CD4-positive, alpha-beta T cell (primary cell): Measurements from ENCODE around the gene LRRK1. TPM values are rescaled to one million over a fixed set of nuclear protein-coding genes. Genes with fewer than 3 reads are reported as not detected.

ENCODE experiments used
- ATAC-seq: fragments of 200-7000 bp; cut with Tn5 transposase; one replicate; pipeline ENCODE4 v1.10.0; 2022; ENCODE audit warnings: mild to moderate bottlenecking; ENCODE audit not compliant: poor library complexity
- CTCF ChIA-PET: fragments of 350-600 bp; sonication (Branson Sonifier 250); formaldehyde crosslinking; loops from one replicate; lab custom pipeline; 2021; ENCODE audit warnings: antibody characterized with exemption, inconsistent platforms; lab: Charles Lee
- POLR2A ChIA-PET: fragments of 350-600 bp; sonication (Branson Sonifier 250); formaldehyde crosslinking; loops from one replicate; lab custom pipeline; 2021; ENCODE audit warnings: antibody characterized with exemption, inconsistent platforms; lab: Charles Lee
- DNase-seq, 14 experiments: peaks; one replicate each; pipeline ENCODE4 v3.0.0-alpha.2; 2013 to 2020; ENCODE audit warnings: mixed read lengths in 2 of 14
- H3K27ac ChIP-seq, 2 donors: one replicate each; pipeline versions ENCODE4 v1.5.1 to v1.7.0; 2013; ENCODE audit warnings: low read length in 2 of 2, low read depth in 1 of 2, mild to moderate bottlenecking in 1 of 2
- H3K27me3 ChIP-seq, 2 experiments: 1 replicate in 1 of 2; 2 replicates in 1 of 2; pipeline versions ENCODE4 v1.6.1 to v1.7.0; 2013; ENCODE audit warnings: low read length in 2 of 2, control low read depth in 1 of 2, mild to moderate bottlenecking in 1 of 2, moderate library complexity in 1 of 2; ENCODE audit not compliant: insufficient read depth in 2 of 2, control insufficient read depth in 1 of 2
- H3K36me3 ChIP-seq: one replicate; pipeline ENCODE4 v1.6.1; 2013; ENCODE audit warnings: low read length, control low read depth; ENCODE audit not compliant: insufficient read depth
- H3K4me1 ChIP-seq: one replicate; pipeline ENCODE4 v1.6.1; 2013; ENCODE audit warnings: low read length, control low read depth; ENCODE audit not compliant: insufficient read depth
- H3K4me3 ChIP-seq: one replicate; pipeline ENCODE4 v1.5.1; 2013; ENCODE audit warnings: mild to moderate bottlenecking, low read length, moderate library complexity
- H3K9me3 ChIP-seq, 2 experiments: 1 replicate in 1 of 2; 2 replicates in 1 of 2; pipeline versions ENCODE4 v1.6.1 to v1.7.0; 2013; ENCODE audit warnings: low read length in 2 of 2, mild to moderate bottlenecking in 2 of 2, control low read depth in 1 of 2, moderate library complexity in 1 of 2; ENCODE audit not compliant: control insufficient read depth in 1 of 2, insufficient read depth in 1 of 2
- H3K27ac Mint-ChIP-seq: one replicate; pipeline ENCODE4 v1.8.0; 2020; ENCODE audit warnings: mixed read lengths
- H3K27me3 Mint-ChIP-seq: one replicate; pipeline ENCODE4 v1.8.0; 2021; ENCODE audit warnings: mixed read lengths
- H3K36me3 Mint-ChIP-seq: one replicate; pipeline ENCODE4 v1.8.0; 2021; ENCODE audit warnings: low read depth, mixed read lengths
- H3K4me1 Mint-ChIP-seq: one replicate; pipeline ENCODE4 v1.8.0; 2021; ENCODE audit warnings: low read depth, mixed read lengths
- H3K4me3 Mint-ChIP-seq: one replicate; pipeline ENCODE4 v1.8.0; 2020; ENCODE audit warnings: mild to moderate bottlenecking, mixed read lengths
- H3K9me3 Mint-ChIP-seq: one replicate; pipeline ENCODE4 v1.8.0; 2020; ENCODE audit warnings: mixed read lengths
- CTCF ChIP-seq: fragments of 200-600 bp; IDR thresholded peaks from one replicate; pipeline ENCODE4 v1.8.0; 2022; ENCODE audit warnings: antibody characterized with exemption, mild to moderate bottlenecking
- intact Hi-C, 2 experiments: fragments of 100-400 bp; cut with DNase I in 1 of 2; cut with micrococcal nuclease in 1 of 2; formaldehyde crosslinking; loops; one replicate each; pipeline versions ENCODE4 v1.15.1 to v1.9.0; 2023 to 2025; cut with DNase I, micrococcal nuclease
- total RNA-seq, 174 experiments: library from RNA in 2 of 174; stranded (reverse) in 2 of 174; gene quantifications; one replicate each; pipeline ENCODE4 v1.2.3 and lab custom pipeline; 2021 to 2026

Gene LRRK1
- total RNA-seq, 2 experiments from 2014 or later = 0.60 to 0.73 TPM

DNA sequence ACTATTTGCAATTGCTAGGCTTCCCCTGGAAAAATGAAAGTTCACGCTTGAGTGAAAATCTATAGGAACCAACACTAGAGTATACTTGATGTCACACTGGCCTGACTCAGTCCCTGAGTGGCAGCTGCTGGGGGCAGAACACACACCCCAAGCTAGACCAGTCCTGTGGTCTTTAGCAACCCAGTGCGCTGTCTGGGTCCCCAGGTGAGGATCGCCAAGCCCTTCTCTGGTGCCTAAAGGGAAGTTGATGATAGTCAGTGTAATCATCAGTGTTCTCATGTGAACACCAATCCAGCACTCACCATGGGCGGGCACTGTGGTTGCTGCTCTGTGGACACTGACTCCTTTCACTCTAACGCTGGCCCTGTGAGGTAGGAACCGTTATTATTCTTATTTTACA, 28.3 kb upstream of the LRRK1 start:
- no peak for DNase-seq
- peaks cover 34 to 48% of the 10 kb centered on the region in 2 experiments for H3K27me3 ChIP-seq
- no peak for ATAC-seq
- intact Hi-C loops = no loop called here
- H3K4me1 ChIP-seq = peaks cover 3% of the 10 kb centered on the region
- H3K4me3 ChIP-seq = no peak overlapping the region
- H3K36me3 ChIP-seq = no peaks in the 10 kb centered on the region
- H3K27ac ChIP-seq = no peak overlapping the region
- Mint-ChIP-seq H3K4me3 (no peak overlapping the region), H3K4me1 (no peaks in the 10 kb centered on the region), H3K9me3 (no peaks in the 10 kb centered on the region), H3K27ac (no peak overlapping the region), H3K36me3 (no peaks in the 10 kb centered on the region), H3K27me3 (peaks cover 75% of the 10 kb centered on the region)
- peaks cover 0 to 3% of the 10 kb centered on the region in 2 experiments for H3K9me3 ChIP-seq
- ChIA-PET POLR2A (no interaction called here), CTCF (no interaction called here)
- TF ChIP-seq CTCF = no peak

DNA sequence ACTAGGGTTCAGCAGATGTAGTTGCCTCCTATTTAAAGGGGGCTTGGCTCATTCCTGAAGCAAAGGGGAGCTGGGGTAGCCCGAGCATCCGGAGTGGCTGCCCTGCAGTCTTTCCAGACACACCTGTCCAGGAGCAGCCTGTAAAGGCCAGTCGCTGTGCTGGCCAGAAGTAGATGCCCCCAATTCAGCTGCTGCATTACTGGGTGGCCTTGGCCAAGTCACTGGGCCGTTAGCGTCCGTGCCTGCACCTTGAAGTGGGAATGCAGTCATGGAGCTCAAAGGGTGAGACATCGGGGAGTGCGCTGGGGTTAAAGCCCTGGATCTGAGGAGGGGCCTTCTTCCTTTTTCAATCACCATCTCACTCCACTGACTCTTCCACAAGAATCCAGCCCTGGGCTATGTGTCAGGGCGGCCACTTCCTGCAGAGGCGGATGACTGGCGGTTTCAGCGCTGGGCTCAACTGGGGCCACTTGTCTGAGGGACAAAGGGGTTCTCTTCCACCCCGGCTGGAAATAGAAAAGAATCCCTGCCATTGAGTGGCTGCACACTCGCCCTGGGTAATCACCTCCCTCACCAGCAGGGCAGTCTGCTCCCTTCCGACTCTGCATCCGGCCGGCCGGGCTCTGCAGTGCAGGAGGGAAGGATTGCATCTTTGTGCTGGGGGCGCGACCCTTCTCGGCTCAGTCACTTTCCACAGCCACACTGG, 27.7 kb upstream of the LRRK1 start:
- Histone ChIP-seq H3K4me1 (peaks cover 3% of the 10 kb centered on the region), H3K4me3 (no peak overlapping the region), H3K27me3 (peaks cover 34 to 42% of the 10 kb centered on the region in 2 experiments), H3K36me3 (no peaks in the 10 kb centered on the region), H3K27ac (no peak overlapping the region), H3K9me3 (peaks cover 0 to 3% of the 10 kb centered on the region in 2 experiments)
- DNase-seq = no peak
- Mint-ChIP-seq H3K4me3 (no peak overlapping the region), H3K27me3 (peaks cover 71% of the 10 kb centered on the region), H3K9me3 (no peaks in the 10 kb centered on the region), H3K36me3 (no peaks in the 10 kb centered on the region), H3K4me1 (no peaks in the 10 kb centered on the region), H3K27ac (no peak overlapping the region)
- ChIA-PET POLR2A (no interaction called here), CTCF (no interaction called here)
- no peak for TF ChIP-seq CTCF
- ATAC-seq = no peak
- intact Hi-C loops = no loop called here

DNA sequence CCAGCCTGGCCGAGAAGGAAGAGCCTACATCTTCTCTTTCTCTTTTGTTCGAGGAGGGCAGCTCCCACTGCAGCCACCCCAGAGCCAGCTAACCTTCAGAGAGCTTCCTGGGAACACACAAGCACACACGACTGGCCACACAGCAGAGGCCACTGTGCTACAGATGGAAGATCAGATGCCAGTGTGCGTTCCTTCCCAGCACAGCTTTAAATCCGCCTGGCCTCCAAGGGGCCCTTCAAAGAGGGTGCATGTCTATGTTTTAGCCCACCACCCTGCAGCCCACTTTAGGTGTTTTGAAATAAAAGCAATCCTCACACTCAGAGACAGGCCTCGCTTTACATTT, 27.2 kb upstream of the LRRK1 start:
- Histone ChIP-seq H3K4me3 (no peak overlapping the region), H3K9me3 (peaks cover 0 to 3% of the 10 kb centered on the region in 2 experiments), H3K27me3 (peaks cover 30 to 37% of the 10 kb centered on the region in 2 experiments), H3K36me3 (no peaks in the 10 kb centered on the region), H3K4me1 (peaks cover 3% of the 10 kb centered on the region), H3K27ac (no peak overlapping the region)
- ChIA-PET CTCF (no interaction called here), POLR2A (no interaction called here)
- Mint-ChIP-seq H3K4me1 (no peaks in the 10 kb centered on the region), H3K4me3 (no peak overlapping the region), H3K36me3 (no peaks in the 10 kb centered on the region), H3K27me3 (peaks cover 66% of the 10 kb centered on the region), H3K9me3 (no peaks in the 10 kb centered on the region), H3K27ac (no peak overlapping the region)
- DNase-seq (no peak), ATAC-seq (no peak)
- intact Hi-C loops = no loop called here
- no peak for TF ChIP-seq CTCF
